ENCODE data around the gene WDR5B.
"Not testable (repeated sequence)": the region's sequence is repeated elsewhere in the genome, so short reads cannot be mapped to it uniquely, and the experiment has no call there.

The WDR5B gene

DNA sequence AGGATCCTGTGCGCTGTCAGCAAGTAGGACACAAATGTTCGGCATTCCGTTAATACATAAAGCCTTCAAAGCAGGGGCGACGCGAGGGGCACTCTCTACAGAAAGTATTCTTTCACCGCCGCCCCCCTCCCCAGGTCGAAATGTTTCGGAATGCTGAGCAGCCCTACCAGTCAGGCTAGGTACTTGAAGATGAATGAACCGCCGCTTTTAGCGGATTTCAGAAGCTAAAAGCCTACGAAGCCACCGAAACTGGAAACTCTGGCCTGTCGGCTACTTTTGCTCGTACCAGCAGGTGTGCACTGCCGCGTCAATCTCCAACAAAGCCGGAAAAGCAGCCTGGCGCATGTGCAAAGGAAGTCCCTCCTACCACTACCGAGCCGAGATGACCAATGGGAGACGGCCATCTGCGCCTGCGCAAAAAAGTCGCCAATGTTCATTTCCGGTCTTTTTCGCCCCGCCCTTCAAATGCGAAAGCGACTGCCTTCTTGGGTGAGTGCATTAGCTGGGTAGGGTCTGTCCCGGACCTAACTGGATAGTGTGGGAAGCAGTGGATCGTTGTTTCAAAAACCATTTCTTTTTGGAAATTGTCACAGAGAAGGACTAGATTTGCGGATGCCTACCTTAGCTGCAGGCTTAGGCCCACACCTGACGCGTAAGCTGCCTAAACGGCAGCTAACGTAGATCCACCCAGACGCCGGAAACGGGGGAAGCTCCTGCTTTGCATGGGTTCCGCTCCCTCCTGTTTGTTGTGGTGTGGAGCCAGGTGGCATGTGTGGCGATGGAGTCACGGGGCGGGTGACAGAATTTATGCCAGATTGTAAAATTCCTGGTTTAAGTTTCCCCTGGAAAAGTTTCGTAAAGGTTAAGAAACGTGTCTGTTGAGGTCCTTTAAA is at the start of gene WDR5B:
Gene WDR5B (minus strand): TSS at position 301 of the 893 bp plus-strand sequence. CDS start 534 bp downstream, outside the sequence.
- peak; percentile 86 for DNase-seq (ENCODE audit: low read depth)
- H3K4me3 ChIP-seq (ENCODE audit: low read depth, low read length): peak within 1 kb of the TSS; percentile 94

DNA sequence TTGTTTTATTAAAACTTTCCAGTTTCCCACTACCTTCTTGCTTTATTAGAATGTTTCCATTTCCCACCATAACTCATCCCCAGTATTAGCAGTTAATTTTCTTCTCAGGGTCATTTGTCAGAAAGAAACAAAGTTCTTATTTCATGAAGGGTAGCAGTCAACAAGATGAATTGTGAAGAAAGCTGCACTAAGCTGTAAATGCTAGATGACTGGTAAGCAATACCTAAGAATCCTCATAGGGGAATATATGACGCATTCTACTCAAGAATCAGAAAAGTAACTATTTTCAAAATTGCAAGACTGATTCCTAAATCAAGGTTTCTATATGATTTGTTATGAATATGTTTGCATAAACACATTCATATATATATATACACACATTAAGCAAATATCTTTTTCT is 48.8 kb upstream of the WDR5B start:
- H3K4me3 ChIP-seq (ENCODE audit: low read depth, low read length): no peak overlapping the region
- no peak for DNase-seq (ENCODE audit: low read depth)

DNA sequence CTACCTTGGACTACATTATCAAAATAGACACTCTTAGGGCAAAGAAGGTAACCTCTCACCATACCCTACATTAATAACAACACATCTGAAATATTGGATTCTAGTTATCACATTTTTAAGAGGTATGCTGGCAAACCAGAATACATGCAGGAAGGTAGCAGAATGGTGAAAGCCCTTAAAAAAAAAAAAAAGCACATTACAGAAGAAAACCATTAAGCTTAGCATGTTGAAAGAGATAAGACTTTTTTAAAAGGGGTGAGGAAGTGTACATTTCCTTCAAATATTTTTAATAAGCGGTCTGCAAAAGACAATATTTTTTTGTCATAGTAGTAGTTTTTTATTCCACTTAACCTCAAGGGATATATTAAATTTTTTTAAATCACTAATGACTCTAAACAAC is 46.5 kb upstream of the WDR5B start:
- no peak overlapping the region for H3K4me3 ChIP-seq (ENCODE audit: low read depth, low read length)
- DNase-seq (ENCODE audit: low read depth): no peak

DNA sequence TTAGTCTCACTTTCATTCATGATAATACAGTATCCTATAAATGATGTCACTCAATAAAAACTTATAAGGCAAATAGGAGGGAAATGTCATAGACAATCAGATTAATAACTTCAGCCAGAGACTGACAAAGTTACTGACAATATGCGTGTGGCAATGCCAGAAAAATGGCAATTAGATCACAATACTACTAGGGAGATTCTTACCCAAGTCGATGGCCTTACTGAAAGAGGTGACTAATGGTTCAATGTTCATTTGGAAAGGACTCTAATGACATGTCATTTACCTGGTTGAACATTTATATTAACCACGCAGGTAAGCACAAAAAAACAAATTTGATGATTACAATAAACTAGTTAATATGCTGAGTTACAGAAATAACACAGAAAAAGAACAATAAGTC is 45.9 kb upstream of the WDR5B start:
- no peak overlapping the region for H3K4me3 ChIP-seq (ENCODE audit: low read depth, low read length)
- DNase-seq (ENCODE audit: low read depth): no peak

DNA sequence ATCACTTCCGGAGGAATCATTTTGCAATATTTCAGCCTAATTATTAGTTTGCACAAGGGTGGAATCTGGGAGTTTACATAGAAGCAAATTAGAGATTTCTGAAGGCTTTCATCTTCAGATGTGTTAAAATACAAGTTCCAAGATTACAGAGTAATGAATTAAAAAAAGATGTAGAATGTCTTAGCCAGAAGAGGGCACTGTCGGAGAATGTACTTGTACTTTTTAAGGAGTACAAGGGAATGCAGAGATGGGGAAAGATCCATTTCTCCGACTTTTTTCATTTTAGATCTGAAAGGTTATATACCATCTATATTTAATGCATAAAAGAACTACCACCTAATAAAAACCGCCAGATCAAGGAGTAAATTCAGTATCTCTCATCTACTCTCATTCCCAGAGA is 43.1 kb upstream of the WDR5B start:
- peak; percentile 13 for DNase-seq (ENCODE audit: low read depth)
- no peak overlapping the region for H3K4me3 ChIP-seq (ENCODE audit: low read depth, low read length)

DNA sequence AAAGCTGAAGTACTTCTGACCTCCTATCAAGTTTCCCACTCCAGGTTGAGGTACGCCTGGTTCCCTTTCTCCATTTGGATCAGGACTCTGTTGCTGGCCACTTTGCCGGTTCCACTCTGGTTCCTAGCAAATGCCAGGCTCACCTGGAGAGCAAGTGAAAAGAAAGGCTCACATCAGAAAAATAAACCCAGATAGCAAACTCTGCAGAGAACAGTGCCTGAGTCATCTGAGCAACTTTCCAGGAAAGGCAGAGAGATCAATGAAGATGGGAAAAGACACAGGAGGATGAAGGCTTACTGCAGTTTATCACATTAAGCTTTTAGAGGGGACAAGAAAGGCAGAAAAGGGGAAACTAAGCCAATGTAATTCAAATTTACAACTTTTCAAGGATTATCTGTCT is 41.8 kb upstream of the WDR5B start:
- H3K4me3 ChIP-seq (ENCODE audit: low read depth, low read length): no peak overlapping the region
- no peak for DNase-seq (ENCODE audit: low read depth)

DNA sequence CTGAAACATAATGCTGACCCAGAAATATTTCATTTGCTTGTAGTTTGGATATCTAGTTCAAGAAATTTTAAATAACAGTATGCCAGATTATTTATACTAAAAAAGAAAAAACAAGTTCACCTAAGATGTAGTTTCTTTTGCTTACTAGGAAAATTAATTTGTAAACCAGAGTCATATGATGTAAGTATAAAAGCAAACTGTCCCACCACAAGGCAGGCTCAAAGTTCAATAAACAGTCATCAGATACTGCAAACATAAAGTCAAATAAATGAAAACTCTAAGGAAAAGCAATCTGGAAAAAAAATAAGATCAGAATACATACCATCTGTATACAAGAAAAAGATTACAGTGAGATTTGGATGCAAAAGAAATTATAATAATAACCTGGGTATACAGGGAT is 40.2 kb upstream of the WDR5B start:
- DNase-seq (ENCODE audit: low read depth): no peak
- H3K4me3 ChIP-seq (ENCODE audit: low read depth, low read length): no peak overlapping the region

DNA sequence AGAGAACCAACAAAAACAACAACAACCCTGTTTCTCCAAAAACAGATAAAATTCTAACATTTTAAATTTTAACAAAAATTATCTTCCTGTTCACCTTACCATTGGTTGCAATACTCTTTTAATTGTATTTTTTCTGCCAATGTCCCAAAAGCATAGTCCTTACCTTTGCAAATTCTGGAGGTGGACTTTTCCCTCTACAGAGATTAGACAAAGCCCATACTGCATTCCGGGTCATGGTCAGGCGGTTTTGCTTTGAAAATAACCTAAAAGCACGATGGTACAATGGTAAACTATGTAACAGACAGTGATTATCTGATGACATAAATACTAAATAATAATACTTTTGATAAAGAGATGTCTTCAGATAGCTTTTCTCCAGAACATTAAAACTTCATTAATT is 35.5 kb upstream of the WDR5B start:
- H3K4me3 ChIP-seq (ENCODE audit: low read depth, low read length): no peak overlapping the region
- no peak for DNase-seq (ENCODE audit: low read depth)

DNA sequence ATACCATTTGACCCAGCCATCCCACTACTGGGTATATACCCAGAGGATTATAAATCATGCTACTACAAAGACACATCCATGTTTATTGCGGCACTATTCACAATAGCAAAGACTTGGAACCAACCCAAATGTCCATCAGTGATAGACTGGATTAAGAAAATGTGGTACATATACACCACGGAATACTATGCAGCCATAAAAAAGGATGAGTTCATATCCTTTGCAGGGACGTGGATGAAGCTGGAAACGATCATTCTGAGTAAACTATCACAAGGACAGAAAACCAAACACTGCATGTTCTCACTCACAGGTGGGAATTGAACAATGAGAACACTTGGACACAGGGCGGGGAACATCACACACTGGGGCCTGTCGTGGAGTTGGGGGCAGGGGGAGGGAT is 32.4 kb upstream of the WDR5B start:
- H3K4me3 ChIP-seq (ENCODE audit: low read depth, low read length); DNase-seq (ENCODE audit: low read depth): not testable (repeated sequence)

DNA sequence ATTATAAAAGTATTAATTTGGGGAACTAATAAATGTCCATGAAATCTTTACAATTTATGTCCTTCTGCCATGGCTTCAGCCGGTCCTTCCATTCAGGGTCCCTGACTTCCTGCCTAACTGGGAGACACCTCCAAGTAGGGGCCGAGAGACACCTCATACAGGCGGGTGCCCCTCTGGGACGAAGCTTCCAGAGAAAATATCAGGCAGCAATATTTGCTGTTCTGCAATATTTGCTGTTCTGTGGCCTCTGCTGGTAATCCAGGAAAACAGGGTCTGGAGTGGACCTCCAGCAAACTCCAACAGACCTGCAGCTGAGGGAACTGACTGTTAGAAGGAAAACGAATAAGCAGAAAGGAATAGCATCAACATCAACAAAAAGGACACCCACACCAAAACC is 28.6 kb upstream of the WDR5B start:
- H3K4me3 ChIP-seq (ENCODE audit: low read depth, low read length); DNase-seq (ENCODE audit: low read depth): not testable (repeated sequence)

DNA sequence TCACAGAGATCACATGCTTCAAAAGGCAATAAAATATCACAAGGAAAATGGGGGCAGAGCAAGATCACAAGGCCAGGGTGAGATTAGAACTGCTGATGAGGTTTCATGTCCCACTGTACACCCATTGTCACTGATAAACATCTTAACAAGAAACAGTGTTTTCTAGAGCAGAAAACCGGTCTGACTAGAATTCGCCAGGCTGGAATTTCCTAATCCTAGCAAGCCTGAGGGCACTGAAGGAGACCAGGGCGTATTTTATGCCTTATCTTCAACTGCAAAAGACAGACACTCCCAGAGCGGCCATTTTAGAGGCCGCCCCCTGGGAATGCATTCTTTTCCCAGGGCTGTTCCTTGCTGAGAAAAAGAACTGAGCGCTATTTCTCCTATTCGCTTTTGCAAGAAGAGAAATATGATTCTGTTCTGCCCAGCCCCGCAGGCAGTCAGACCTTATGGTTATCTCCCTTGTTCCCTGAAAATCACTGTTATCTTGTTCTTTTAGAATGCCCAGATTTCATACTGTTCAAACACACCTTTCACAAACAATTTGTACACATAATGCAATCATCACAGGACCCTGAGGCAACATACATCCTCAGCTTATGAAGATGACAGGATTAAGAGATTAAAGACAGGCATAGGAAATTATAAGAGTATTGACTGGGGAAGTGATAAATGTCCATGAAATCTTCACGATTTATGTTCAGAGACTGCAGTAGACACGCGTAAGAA is 28.1 kb upstream of the WDR5B start:
- H3K4me3 ChIP-seq (ENCODE audit: low read depth, low read length); DNase-seq (ENCODE audit: low read depth): not testable (repeated sequence)

DNA sequence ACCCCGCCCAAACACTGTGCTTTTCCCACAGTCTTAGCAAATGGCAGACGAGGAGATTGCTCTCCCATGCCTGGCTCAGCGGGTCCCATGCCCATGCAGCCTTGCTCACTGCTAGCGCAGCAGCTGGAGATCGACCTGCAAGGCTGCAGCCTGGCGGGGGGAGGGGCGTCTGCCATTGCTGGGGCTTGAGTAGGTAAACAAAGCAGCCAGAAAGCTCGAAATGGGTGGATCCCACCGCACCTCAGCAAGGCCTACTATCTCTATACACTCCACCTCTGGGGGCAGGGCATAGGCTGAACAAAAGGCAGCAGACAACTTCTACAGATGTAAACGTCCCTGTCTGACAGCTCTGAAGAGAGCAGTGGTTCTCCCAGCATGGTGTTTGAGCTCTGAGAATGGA is 27.2 kb upstream of the WDR5B start:
- no peak overlapping the region for H3K4me3 ChIP-seq (ENCODE audit: low read depth, low read length)
- DNase-seq (ENCODE audit: low read depth): no peak

DNA sequence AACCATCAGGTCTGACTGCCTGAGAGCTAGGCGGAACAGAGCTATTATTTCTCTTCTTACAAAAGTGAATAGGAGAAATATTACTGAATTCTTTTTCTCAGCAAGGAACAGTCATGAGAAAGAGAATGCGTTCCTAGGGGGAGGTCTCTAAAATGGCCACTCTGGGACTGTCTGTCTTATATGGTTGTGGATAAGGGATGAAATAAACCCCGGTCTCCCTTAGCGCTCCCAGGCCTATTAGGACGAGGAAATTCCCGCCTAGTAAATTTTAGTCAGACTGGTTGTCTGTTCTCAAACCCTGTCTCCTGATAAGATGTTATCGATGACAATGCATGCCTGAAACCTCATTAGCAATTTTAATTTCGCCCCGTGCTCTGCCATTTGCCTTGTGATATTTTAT is 20.1 kb upstream of the WDR5B start:
- DNase-seq (ENCODE audit: low read depth): no peak
- H3K4me3 ChIP-seq (ENCODE audit: low read depth, low read length): no peak overlapping the region

DNA sequence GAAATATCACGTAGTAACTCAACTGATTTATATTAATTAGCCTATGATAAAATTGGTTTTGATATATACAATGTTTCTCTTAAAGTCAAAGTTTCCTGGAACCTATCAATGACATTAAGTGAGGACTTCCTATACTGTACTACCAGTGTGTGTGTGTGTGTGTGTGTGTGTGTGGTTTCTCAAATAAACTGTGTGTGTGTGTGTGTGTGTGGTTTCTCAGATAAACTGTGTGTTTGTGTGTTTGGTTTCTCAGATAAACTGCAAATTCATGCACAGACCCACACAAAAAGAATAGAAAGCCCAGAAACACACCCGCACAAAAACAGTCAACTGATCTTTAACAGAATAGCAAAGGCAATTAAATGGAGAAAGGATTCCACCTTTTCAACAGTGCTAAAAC is 14.5 kb upstream of the WDR5B start:
- no peak for DNase-seq (ENCODE audit: low read depth)
- H3K4me3 ChIP-seq (ENCODE audit: low read depth, low read length): no peak overlapping the region

DNA sequence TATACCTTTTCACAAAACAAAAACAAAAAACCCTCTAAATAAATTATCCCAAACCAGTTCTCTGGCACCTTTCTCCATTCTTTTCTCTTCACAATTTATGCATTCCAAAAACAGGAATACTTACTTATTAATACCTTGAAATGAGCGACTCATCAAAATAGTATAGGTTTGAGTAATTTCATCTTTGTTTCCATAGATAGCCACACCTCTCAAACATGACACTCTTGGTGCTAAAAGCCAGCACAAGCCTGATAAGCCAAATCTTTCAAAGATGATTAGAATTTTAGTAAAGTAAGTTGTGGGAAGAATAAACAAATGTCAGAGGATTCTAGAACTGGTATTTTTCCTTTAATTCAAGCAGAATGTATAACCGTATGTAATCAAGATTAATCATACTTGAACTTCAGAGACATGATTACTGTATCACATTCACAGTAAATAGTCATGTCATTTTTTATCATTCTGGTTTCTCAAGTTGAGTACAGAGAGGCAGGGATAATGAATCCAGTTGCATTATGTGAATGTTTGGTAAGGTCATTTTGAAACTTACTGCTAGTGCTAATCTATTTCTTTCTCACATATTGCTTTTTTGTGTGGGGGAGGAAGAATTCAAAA is 12.1 kb upstream of the WDR5B start:
- DNase-seq (ENCODE audit: low read depth): no peak
- no peak overlapping the region for H3K4me3 ChIP-seq (ENCODE audit: low read depth, low read length)

DNA sequence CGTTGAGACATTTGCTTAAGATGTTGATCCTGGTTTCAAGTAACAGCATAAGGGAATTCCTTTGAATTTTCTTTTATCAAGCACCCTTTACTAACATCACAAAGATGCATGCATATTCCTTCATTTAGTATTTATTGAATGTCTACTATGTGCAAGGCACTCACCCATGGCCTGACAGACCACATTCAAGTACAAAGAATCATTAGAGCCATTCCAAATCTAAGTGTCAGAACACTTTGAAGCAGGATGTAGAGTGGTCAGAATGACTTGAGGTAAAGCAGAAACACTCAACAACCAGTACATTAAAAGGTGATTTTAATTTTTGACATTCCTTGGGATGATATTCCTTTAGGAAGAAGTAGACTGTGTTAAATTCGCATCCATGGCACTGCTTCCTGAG is 6.0 kb upstream of the WDR5B start:
- no peak for DNase-seq (ENCODE audit: low read depth)
- no peak overlapping the region for H3K4me3 ChIP-seq (ENCODE audit: low read depth, low read length)

DNA sequence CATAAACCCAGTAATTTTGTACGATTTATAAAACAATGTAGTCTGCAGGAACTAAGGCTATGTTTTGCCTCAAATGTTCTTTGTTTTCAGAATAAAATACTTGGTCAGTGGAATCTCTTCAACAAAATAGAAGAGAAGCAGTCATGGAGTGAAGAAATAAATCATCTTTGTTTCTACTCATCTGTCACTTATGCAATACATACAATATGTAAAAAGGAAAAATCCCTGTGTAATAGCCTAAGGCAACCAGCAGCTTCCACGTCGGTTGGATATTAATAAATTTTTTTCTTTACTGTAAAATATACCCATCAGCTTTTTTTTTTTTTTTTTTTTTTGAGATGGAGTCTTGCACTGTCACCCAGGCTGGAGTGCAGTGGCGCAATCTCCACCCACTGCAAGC is 5.2 kb upstream of the WDR5B start:
- no peak overlapping the region for H3K4me3 ChIP-seq (ENCODE audit: low read depth, low read length)
- DNase-seq (ENCODE audit: low read depth): no peak

DNA sequence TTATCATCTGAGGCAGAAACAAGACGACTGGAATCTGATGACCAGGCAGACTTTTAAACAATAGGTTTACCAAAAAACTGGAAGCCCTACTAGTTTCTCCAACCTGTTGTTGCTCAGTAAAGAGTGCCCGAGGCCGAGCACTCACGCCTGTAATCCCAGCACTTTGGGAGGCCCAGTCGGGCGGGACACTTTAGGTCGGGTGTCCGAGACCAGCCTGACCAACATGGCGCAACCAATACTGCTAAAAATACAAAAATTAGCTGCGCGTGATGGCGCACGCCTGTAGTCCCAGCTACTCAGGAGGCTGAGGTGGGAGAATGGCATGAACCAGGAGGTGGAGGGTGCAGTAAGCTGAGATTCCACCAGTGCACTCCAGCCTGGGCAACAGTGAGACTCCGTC is 1.1 kb upstream of the WDR5B start:
- DNase-seq (ENCODE audit: low read depth): no peak
- H3K4me3 ChIP-seq (ENCODE audit: low read depth, low read length): peak overlapping the region; percentile 94

DNA sequence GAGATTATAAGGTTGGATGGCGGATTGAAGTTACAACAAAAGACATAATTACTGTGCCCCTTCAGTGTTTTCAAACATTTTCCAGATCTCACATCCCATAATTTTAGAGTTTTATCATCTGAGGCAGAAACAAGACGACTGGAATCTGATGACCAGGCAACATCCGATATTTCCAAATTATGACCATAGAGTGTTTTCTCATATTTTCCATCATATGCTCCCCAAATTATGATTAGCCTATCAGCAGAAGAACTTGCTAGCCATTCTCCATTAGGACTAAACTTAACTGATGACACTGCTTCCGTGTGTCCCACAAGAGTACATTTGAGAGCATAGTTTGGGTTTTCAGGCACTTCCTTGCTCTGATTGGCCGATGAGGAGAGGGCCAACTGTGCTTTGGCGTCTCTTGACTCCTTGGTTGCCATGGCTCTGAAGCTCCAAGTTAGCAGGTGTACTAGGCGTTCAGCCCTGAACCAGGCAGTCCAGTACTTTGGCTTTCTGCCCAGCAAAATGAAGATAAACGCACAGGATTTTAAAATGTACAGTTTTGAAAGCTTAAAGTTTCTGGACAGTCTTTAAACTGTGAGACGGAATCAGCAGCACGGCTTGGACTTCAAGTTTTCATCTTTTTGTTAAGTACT is 638 bp downstream of the WDR5B start:
- peak overlapping the region; percentile 94 for H3K4me3 ChIP-seq (ENCODE audit: low read depth, low read length)
- peak; percentile 23 for DNase-seq (ENCODE audit: low read depth)

DNA sequence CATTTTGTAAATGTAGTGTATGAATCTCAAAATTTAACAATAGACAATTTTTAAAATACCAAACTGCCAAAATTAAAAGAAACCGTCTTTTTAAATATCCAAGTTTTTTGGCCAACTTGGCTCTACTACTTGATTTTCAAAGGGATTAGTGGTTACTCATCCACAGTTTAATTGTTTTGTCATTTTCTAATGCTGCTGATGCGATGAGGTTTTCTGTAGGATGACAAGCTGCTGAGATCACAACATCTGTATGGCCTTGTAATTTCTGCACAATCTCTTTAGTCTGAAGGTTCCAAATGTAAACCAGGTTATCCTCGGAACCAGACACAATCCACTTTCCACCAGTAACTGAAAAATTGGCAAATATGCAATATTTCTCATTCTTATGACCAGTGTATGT is 1.5 kb downstream of the WDR5B start:
- DNase-seq (ENCODE audit: low read depth): no peak
- H3K4me3 ChIP-seq (ENCODE audit: low read depth, low read length): no peak overlapping the region

All from skeletal muscle cell (primary cell).